Activated gamma-delta T cell (primary cell): ENCODE results near the gene JTB.

Experiments
- DNase-seq: peaks from one replicate; lab custom pipeline; 2025; lab: John Stamatoyannopoulos, UW

Gene JTB

DNA sequence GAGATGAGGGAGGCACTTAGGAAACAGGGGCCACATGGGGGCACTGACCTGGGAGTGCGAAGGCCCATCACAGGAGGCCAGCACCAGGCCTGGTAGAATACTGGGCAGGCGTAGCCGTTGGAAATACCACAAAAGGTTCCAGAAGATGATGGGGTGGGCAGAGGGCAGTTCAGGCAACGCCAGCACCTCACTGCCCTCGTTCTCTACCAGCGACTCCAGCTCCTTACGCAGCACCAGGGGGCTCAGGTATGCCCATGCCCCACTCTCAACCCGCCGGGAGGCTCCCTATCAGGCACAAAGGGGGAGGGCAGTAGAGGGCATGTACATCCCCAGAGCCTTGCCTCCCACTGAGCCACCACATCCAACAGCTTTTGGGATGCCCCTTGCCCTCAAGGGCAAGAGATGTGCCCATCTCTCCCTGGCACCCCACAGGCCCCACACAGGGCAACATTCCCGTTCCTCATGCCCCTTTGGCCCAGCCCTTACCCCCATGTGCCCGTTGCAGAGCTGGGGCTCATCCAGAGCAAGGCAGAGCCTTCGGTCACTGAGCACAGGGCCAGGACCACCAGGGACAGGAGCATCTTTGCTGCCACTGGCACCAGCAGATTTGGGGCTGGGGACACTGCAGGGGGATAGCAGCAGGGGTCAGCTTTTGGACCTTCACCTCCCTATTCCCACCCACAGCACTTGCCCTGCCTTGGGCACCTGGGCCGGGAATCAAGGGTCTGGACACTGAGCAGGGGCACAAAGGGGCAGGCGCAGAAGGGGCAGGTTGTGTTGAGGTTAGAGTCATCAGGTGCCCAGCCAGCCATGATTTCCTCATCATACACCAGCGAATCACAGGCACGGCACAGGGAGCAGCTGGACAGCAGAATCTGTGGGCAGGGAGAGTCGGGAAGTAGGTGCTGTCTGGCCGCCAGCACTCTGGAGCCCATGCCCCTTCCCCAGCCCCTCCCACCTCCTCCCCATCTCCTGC, 45.0 kb downstream of the JTB start:
- DNase-seq = no peak

DNA sequence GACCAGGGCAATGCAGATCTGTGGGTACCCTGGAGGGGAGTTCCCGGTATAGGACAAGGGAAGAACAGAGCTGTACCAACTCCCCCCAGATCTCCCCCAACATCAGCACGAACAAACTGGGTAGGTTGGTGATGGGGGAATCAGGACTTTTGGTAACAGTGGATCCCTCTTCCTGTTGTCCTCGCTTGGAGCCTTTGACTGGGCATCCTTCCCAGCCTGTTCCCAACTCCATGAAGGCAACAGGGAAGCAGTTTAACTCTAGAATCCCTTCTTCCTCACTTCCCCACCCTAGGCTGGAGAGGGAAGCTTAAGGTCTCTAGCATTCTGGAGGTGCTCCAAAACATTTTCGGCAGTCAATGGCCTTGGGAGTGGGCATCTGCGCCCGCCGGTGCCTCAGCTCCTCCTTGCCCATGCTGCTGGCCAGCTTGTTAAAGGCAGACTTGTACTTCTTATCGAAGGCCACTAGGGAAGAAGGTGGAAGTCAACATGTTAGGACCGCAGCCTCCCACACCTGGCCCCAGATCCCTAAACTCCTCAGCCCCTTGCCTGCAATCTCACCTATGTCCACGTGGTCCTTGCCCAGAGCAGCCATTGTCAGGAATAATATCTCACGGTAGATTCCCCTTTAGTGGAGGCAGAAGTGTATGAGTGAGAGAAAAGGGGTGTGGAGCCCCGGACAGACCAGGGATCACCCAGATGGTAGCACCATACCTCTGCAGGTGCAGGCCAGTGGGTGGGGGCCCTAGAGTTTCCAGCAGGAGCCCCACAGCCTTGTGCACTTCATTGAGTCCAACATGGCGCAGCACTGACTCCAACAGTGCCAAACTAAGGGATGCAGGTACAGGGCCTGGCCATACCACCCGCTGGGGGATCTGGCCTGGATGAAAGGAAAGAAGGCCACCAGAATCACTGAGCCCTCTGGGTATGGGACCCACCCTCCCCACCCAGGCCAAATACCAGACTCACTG, 47.2 kb downstream of the JTB start:
- DNase-seq = no peak

DNA sequence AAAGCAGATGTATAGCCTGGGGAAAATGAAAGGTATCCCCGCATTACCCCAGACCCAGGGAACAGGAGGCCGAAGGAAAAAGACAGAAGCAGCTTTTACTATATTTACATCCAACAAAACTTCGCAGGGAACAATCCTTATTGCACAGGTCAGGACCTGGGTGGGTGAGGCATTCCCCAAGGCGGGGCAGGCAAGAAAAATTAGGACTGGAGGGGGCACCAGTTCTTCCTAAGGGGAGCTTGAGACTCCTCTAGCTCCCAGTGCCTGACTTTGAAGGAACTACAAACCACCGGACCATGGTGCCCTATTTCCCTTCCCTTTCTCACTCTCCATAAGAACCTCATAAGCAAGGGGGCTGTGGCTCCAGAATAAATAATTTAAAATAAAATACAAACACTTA, 48.0 kb downstream of the JTB start:
- DNase-seq = no peak

DNA sequence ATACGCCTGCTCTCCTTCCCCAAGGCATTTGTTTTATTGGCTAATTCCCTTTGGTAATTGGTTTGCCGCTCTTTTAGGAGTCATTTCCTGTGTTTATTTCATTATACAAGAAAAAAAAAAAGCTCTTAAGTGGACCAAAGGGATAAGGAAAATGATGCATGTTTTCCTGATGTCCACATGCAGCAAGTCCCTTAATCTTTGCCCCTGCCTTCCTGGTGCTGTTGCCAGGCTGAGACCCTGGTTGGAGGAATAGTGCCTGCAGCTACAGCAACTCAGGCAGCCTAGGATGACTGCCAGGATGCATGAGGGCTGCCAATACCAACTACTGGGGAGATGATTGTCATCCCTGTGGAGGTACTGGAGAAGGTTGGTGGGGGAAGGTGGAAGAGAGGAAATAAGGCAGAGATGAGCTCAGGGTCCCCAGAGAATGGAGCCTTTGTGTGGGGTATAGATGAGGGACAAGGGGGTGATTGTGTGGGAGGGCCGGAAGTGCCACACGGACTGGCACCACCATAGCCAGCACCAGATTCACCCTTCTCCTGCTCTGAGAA, 48.6 kb downstream of the JTB start:
- no peak for DNase-seq

DNA sequence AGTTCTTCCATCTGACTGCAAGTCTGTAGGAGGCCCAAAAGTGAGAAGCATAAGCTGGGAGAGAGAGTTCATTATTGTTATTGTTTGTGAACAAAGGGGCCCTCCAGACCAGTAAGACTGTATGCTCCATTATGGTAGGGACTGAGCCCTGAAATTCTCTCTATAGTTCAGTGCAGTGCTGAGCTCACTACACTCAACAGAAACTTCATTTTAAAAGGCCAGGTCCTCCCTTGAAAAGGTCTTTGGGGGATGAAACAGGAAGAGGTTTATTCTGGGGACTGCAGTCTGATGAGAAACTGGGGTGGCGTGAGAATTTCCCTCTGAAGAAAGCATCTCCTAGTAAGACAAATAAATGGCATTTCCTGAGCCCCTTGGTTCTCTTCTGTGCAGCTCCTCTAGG, 49.2 kb downstream of the JTB start:
- DNase-seq = no peak

DNA sequence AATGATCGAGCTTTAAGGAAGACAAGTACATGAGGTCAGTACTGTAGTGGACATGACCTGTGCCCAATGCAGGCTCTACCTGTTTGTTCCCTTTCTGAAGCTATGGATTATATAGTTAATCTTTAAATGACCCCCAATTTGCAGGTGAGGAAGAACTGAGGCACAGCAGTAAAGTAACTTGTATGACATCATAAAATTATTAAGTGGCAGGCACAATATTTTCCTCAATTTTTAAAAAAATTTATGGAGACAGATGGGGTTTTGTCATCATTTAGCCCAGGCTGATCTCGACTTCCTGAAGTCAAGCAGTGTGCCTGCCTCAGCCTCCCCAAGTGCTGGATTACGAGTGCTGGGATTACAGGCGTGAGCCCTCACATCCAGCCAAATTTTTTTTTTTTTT, 51.1 kb downstream of the JTB start:
- no peak for DNase-seq
